Forelimb muscle (tissue), 1 donor: ENCODE measurements around the gene CATSPERZ. TPM values are rescaled to one million over a fixed set of nuclear protein-coding genes. Genes with fewer than 3 reads are reported as not detected.

Experiments
- DNase-seq: peaks from one replicate; pipeline ENCODE4 v3.0.0-alpha.2; 2013; ENCODE audit warnings: low read depth
- polyA plus RNA-seq: library from polyadenylated mRNA; unstranded; fragments of 120-200 nt; gene quantifications from one replicate; pipeline ENCODE4 v1.2.1, GENCODE V29; 2013; ENCODE audit not compliant: insufficient read length

The CATSPERZ gene, protein sequence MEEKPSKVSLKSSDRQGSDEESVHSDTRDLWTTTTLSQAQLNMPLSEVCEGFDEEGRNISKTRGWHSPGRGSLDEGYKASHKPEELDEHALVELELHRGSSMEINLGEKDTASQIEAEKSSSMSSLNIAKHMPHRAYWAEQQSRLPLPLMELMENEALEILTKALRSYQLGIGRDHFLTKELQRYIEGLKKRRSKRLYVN
- polyA plus RNA-seq = not detected

DNA sequence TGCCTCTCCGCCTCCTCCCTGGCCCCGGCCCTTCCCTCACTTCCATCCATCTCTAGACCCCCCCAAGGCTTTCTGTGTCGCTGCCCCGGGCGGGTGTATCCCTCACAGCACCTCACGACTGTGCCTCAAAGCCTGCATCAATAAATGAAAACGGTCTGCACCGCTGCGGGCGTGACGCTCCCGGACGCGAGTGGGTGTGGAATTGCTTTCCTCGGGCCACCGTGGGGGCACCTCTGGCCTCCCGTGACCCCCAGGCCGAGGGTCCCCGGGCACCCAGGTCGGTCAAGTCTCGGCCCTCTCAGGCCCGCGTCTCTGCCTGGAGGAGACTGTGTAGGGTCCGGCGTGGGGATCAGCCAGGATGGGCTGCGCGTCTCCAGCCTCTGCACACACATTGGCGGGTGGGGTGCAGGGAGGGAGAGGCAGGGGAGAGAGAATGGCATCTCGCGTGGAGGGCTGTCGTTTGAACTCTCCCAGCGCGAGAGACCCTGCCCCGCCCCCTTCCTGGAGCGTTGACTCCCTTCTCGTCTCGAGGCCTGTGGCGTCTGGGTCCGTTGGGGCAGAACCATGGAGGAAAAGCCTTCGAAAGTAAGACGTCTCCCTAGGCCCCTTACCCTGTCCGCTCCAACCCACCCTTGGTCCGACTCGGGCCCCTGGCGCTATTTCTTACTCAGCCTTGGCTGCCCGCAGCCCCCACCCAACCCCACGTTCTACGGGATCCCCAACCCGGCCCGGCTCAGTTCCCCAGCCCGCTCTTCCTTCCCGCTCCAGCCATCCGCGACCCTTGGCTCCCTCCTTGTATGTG, at the start of gene CATSPERZ:
Gene CATSPERZ (plus strand): TSS at position 512 of the 802 bp plus-strand sequence. CDS start 53 bp downstream, at position 565.
- no peak for DNase-seq

DNA sequence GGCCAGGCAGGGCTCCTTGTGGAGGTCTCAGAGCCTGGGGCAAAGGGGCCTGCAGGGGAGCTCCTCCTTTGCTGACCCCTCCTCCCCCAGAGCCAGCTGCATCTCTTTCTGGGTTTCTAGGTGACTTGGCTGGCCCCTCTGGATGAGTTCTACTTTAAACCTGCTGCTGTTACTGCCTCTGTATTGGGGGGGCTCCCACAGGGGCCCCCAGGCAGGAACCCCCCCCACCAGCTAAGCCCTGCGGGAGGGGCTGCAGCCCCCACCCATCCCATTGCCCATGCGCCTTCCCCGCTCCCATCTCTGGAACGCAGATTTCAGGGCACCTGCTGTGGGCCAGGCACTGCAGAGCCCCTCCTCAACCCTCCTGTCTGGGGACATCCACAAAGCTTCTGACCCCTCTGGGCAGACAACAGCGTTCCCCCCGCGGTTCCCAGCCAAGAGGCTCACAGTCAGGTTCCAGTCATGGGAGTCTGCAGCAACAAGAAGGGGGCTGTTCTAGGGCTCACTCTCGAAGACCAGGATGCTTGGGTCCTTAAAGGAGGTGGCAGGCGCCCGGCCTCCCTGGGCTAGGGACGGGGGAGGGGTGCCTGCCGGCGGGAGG, 49.6 kb upstream of the CATSPERZ start:
- DNase-seq = no peak

DNA sequence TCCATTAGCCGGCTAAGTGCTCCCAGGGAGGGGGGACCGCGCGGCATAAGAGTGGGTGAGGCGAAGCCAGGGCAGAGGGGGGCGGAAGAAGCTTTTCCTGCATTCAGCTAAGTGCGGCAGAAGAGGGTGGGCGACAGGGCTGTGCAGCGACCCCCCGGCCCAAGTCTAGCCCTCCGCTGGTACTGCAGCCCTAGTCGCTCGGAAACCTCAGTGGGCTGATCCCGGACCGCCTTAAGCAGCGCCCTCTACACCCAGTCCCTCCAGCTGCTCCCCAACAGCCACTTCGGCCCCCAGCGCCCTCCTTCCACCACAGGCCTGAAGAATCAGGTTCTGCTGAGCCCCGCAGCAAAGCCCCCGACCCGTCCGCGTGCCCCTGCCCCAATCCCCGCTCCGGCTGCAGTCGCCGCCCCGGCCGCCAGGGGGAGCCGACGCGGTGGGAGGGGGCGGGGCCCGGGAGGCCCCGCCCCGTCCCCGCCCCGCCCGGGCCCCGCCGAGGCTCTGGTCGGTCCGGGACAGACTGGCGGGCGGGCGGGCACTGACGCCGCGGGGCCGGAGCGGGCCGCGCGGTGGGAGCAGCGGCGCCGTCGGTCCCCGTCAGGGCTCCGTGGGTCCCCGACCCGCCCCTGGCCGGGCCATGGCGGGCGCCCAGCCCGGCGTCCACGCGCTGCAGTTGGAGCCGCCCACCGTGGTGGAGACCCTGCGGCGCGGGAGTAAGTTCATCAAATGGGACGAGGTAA, 49.0 kb upstream of the CATSPERZ start, which contains the start of gene PLCB3:
Gene PLCB3 (plus strand): TSS at position 515 of the 737 bp plus-strand sequence. CDS start 120 bp downstream, at position 635.
- DNase-seq = no peak

DNA sequence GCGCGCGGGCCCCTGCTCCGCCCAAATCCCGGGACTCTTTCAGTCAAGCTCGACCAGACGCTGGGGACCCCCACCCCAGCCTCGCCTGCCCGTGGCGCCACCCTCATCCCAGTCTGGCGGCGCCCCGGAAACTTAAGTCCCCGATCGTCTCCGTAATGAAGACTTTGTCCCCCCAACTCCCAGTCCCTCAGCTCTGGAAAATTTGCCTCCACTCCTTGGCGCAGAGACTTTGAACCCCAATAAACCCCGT, 48.5 kb upstream of the CATSPERZ start:
- DNase-seq = no peak

DNA sequence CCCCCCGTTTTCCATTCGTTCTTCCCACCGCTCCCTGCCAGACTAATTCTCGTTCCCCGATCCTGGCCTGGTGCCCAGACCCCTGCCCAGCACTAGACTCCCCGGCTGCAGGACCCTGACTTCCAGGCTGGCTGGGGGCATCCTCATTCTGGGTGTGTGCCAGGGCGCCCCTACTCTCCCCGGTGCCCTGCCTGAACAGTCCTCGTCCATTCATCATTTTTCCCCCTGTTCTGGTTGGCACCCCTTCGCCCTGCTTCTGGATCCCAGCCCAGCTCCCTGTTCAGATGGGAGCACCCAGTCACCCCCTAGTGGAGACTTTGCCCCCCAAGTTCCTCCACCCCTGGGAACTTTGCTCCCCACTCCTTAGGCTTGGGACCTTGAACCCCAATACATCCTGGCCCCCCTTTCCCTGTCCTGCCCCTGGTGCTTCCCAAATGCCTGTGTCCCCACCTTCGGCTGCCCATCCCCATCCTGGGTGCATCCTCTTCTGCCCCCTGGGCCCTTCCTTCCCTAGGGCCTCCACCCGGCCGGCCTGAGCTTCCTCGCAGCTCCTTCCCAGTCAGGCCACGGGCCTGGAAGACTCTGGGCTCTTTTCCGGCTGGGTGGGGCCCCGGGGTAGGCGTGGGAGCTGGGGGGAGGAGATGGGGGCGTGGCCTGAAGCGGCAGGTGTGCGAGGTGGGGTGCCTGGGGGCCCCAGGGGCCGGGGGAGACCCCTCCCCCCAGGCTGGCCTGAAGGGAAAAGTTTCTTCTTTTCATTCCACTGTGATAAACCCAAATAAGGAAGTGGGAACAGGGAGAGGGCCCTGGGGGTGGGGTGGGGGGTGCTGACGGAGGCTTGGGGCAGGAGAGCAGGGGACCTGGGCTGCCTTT, 47.9 kb upstream of the CATSPERZ start:
- DNase-seq = no peak

DNA sequence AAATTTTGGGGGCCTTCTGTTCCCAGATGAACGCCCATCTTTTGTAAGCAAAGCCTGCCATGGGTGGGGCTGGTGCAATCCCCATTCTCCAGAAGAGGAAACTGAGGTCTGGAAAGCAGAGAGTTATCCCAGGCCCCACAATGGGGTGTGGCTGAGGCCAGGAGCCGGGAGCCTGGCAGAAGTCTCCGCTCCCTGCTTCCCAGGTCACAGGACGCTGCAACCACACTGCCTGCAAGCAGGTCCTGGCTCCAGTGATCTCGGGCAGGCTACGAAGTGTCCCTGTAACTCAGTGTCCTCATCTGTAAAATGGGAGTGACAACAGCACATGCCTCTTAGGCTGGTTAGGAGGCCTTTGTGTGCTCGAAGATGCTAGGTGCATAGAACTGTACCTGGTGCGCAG, 47.1 kb upstream of the CATSPERZ start:
- no peak for DNase-seq

GRCh38 chr11:64253481-64253880, 46.7 kb upstream of the CATSPERZ start:
- DNase-seq = no peak

GRCh38 chr11:64254326-64254725, 45.8 kb upstream of the CATSPERZ start:
- no peak for DNase-seq

DNA sequence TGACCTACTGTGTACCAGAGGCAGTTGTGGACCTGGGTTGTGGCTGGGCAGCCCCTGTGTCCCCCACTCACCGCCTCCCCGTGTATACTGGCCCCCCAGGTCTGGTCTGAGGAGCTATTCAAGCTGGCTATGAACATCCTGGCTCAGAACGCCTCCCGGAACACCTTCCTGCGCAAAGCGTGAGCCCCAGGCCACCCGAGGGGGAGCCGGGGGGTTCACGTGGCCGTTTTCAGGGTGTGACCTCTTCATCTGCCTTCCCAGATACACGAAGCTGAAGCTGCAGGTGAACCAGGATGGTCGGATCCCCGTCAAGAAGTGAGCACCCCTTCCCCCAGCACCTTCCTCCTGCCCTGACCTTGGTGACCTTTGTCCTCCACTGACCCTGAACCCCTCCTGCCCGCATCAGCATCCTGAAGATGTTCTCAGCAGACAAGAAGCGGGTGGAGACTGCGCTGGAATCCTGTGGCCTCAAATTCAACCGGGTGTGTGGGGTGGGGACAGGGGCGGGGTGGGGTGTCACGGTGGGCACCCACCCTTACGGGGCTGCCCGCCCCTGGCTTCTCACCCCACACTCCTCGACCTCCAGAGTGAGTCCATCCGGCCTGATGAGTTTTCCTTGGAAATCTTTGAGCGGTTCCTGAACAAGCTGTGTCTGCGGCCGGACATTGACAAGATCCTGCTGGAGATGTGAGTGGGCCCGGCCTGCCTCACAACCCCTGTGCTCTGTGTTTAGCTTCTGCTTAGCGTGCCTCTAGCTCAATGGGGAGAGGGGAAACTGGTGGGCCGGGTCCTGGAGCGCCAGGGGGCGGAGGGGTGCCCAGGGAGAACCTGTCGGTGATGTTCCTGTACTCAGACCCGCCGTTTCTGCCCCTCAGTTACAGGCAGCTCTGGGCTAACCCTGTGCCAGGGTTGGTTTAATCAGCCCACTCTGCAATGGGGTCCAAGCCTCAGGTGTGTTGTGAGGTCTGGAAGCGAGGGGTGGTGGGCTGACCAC, 44.7 kb upstream of the CATSPERZ start:
- DNase-seq = no peak

DNA sequence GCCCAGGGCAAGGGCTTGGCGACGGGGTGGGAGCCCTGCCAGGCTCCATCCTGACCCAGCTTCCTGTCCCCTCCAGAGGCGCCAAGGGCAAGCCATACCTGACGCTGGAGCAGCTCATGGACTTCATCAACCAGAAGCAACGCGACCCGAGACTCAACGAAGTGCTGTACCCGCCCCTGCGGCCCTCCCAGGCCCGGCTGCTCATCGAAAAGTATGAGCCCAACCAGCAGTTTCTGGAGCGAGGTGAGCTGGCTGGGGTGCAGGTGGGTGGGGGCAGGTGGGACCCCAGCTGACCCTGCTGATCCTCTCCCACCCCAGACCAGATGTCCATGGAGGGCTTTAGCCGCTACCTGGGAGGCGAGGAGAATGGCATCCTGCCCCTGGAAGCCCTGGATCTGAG, 43.9 kb upstream of the CATSPERZ start:
- DNase-seq = no peak

GRCh38 chr11:64258356-64258755, 41.8 kb upstream of the CATSPERZ start:
- DNase-seq = no peak

DNA sequence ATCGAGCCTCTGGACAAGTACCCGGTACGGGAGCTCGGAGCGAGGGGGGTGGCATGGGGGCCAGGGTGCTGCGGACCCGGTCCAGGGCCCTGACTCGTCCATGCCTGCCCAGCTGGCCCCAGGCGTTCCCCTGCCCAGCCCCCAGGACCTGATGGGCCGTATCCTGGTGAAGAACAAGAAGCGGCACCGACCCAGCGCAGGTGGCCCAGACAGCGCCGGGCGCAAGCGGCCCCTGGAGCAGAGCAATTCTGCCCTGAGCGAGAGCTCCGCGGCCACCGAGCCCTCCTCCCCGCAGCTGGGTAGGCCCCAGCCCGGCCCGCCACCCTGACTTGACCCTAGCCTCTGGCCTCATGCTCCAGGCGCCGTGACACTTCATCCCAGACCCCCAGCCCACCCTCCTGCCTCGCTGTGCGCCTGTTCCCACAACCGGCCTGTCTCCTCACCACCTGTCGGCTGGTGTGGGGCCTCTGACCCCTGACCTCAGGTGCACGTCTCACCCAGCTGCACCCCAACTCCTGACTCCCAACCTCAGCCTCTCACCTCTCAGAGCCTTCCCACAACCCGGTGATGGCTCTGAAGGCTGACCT, 41.1 kb upstream of the CATSPERZ start:
- no peak for DNase-seq

GRCh38 chr11:64259533-64260067, 40.6 kb upstream of the CATSPERZ start:
- no peak for DNase-seq

DNA sequence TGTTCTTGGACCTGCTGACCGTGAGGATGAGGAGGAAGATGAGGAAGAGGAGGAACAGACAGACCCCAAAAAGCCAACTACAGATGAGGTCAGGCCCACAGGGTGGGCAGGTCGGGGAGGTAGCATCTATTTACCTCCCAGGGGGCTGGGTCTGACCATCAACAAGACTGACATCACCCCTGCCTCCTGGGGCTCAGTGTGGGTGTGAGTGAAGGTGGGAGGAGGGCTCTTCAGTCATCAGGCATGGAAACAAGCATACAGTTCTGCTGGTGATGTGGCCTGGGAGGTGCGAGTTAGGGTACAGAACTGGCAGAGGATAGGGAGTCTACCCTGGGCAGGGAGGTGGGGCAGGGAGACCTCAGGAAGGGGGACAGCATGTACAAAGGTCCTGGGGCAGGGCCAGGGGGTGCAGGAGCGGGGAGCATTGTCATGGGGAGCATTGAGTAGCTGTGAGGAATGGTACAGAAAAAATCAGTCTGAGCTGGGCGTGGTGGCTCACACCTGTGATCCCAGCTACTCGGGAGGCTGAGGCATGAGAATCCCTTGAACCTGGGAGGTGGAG, 39.9 kb upstream of the CATSPERZ start:
- no peak for DNase-seq

GRCh38 chr11:64261556-64262080, 38.5 kb upstream of the CATSPERZ start:
- no peak for DNase-seq

- no peak for DNase-seq
These were observed 37.7 kb upstream of the CATSPERZ start for GRCh38 chr11:64262271-64263002.

GRCh38 chr11:64263021-64263946, 36.9 kb upstream of the CATSPERZ start:
- DNase-seq = no peak
